ENCODE data around the gene HMGCS1.

The HMGCS1 gene

GRCh38 chr5:43258116-43258515, 55.1 kb downstream of the HMGCS1 start:
- H3K36me3 ChIP-seq (ENCODE audit: control insufficient read depth, insufficient read depth, low read length): no peaks in the 10 kb centered on the region
- H3K4me3 ChIP-seq (ENCODE audit: insufficient read depth, low read depth, low read length, poor library complexity, severe bottlenecking): no peak overlapping the region
- H3K27me3 ChIP-seq (replicated peaks; ENCODE audit: control insufficient read depth, insufficient read depth, low read length, poor library complexity, severe bottlenecking): no peaks in the 10 kb centered on the region
- no peaks in the 10 kb centered on the region for H3K9me3 ChIP-seq (ENCODE audit: control insufficient read depth, low read length)
- H3K27ac ChIP-seq (ENCODE audit: insufficient read depth, low read length, poor library complexity, severe bottlenecking): no peak overlapping the region
- DNase-seq: no peak
- H3K4me1 ChIP-seq (ENCODE audit: control insufficient read depth, insufficient read depth, low read length, poor library complexity, severe bottlenecking): no peaks in the 10 kb centered on the region

- no peaks in the 10 kb centered on the region for H3K27me3 ChIP-seq (replicated peaks; ENCODE audit: control insufficient read depth, insufficient read depth, low read length, poor library complexity, severe bottlenecking)
- no peaks in the 10 kb centered on the region for H3K36me3 ChIP-seq (ENCODE audit: control insufficient read depth, insufficient read depth, low read length)
- H3K27ac ChIP-seq (ENCODE audit: insufficient read depth, low read length, poor library complexity, severe bottlenecking): no peak overlapping the region
- H3K4me3 ChIP-seq (ENCODE audit: insufficient read depth, low read depth, low read length, poor library complexity, severe bottlenecking): no peak overlapping the region
- no peaks in the 10 kb centered on the region for H3K9me3 ChIP-seq (ENCODE audit: control insufficient read depth, low read length)
- H3K4me1 ChIP-seq (ENCODE audit: control insufficient read depth, insufficient read depth, low read length, poor library complexity, severe bottlenecking): no peaks in the 10 kb centered on the region
- DNase-seq: no peak
Measured at GRCh38 chr5:43256261-43256966, 56.8 kb downstream of the HMGCS1 start.

GRCh38 chr5:43255704-43256103, 57.5 kb downstream of the HMGCS1 start:
- Histone ChIP-seq H3K9me3 (ENCODE audit: control insufficient read depth, low read length) (no peaks in the 10 kb centered on the region), H3K4me3 (ENCODE audit: insufficient read depth, low read depth, low read length, poor library complexity, severe bottlenecking) (no peak overlapping the region)
- no peak for DNase-seq

GRCh38 chr5:43251754-43252153, 61.5 kb downstream of the HMGCS1 start:
- H3K27me3 ChIP-seq (replicated peaks; ENCODE audit: control insufficient read depth, insufficient read depth, low read length, poor library complexity, severe bottlenecking): no peaks in the 10 kb centered on the region
- no peak overlapping the region for H3K27ac ChIP-seq (ENCODE audit: insufficient read depth, low read length, poor library complexity, severe bottlenecking)
- no peaks in the 10 kb centered on the region for H3K9me3 ChIP-seq (ENCODE audit: control insufficient read depth, low read length)
- H3K36me3 ChIP-seq (ENCODE audit: control insufficient read depth, insufficient read depth, low read length): no peaks in the 10 kb centered on the region
- DNase-seq: no peak
- no peak overlapping the region for H3K4me3 ChIP-seq (ENCODE audit: insufficient read depth, low read depth, low read length, poor library complexity, severe bottlenecking)
- no peaks in the 10 kb centered on the region for H3K4me1 ChIP-seq (ENCODE audit: control insufficient read depth, insufficient read depth, low read length, poor library complexity, severe bottlenecking)

More at GRCh38 chr5:43255704-43256103, 57.5 kb downstream of the HMGCS1 start:
- H3K36me3 ChIP-seq (ENCODE audit: control insufficient read depth, insufficient read depth, low read length): no peaks in the 10 kb centered on the region
- no peak overlapping the region for H3K27ac ChIP-seq (ENCODE audit: insufficient read depth, low read length, poor library complexity, severe bottlenecking)
- no peaks in the 10 kb centered on the region for H3K4me1 ChIP-seq (ENCODE audit: control insufficient read depth, insufficient read depth, low read length, poor library complexity, severe bottlenecking)
- no peaks in the 10 kb centered on the region for H3K27me3 ChIP-seq (replicated peaks; ENCODE audit: control insufficient read depth, insufficient read depth, low read length, poor library complexity, severe bottlenecking)

- Histone ChIP-seq H3K9me3 (ENCODE audit: control insufficient read depth, low read length) (no peaks in the 10 kb centered on the region), H3K4me3 (ENCODE audit: insufficient read depth, low read depth, low read length, poor library complexity, severe bottlenecking) (no peak overlapping the region), H3K27me3 (replicated peaks; ENCODE audit: control insufficient read depth, insufficient read depth, low read length, poor library complexity, severe bottlenecking) (no peaks in the 10 kb centered on the region), H3K36me3 (ENCODE audit: control insufficient read depth, insufficient read depth, low read length) (no peaks in the 10 kb centered on the region), H3K4me1 (ENCODE audit: control insufficient read depth, insufficient read depth, low read length, poor library complexity, severe bottlenecking) (no peaks in the 10 kb centered on the region), H3K27ac (ENCODE audit: insufficient read depth, low read length, poor library complexity, severe bottlenecking) (no peak overlapping the region)
- no peak for DNase-seq
Measured at GRCh38 chr5:43245724-43246385, 67.4 kb downstream of the HMGCS1 start.

- H3K4me1 ChIP-seq (ENCODE audit: control insufficient read depth, insufficient read depth, low read length, poor library complexity, severe bottlenecking): no peaks in the 10 kb centered on the region
- H3K27me3 ChIP-seq (replicated peaks; ENCODE audit: control insufficient read depth, insufficient read depth, low read length, poor library complexity, severe bottlenecking): no peaks in the 10 kb centered on the region
- no peaks in the 10 kb centered on the region for H3K9me3 ChIP-seq (ENCODE audit: control insufficient read depth, low read length)
- no peak for DNase-seq
- no peak overlapping the region for H3K4me3 ChIP-seq (ENCODE audit: insufficient read depth, low read depth, low read length, poor library complexity, severe bottlenecking)
- H3K27ac ChIP-seq (ENCODE audit: insufficient read depth, low read length, poor library complexity, severe bottlenecking): no peak overlapping the region
- no peaks in the 10 kb centered on the region for H3K36me3 ChIP-seq (ENCODE audit: control insufficient read depth, insufficient read depth, low read length)
Measured at GRCh38 chr5:43244823-43245565, 68.2 kb downstream of the HMGCS1 start.

GRCh38 chr5:43243270-43243669, 69.9 kb downstream of the HMGCS1 start:
- H3K27ac ChIP-seq (ENCODE audit: insufficient read depth, low read length, poor library complexity, severe bottlenecking): no peak overlapping the region
- H3K4me3 ChIP-seq (ENCODE audit: insufficient read depth, low read depth, low read length, poor library complexity, severe bottlenecking): no peak overlapping the region
- H3K4me1 ChIP-seq (ENCODE audit: control insufficient read depth, insufficient read depth, low read length, poor library complexity, severe bottlenecking): no peaks in the 10 kb centered on the region
- no peaks in the 10 kb centered on the region for H3K36me3 ChIP-seq (ENCODE audit: control insufficient read depth, insufficient read depth, low read length)
- no peaks in the 10 kb centered on the region for H3K27me3 ChIP-seq (replicated peaks; ENCODE audit: control insufficient read depth, insufficient read depth, low read length, poor library complexity, severe bottlenecking)
- H3K9me3 ChIP-seq (ENCODE audit: control insufficient read depth, low read length): no peaks in the 10 kb centered on the region
- DNase-seq: no peak

GRCh38 chr5:43242196-43242595, 71.0 kb downstream of the HMGCS1 start:
- Histone ChIP-seq H3K4me3 (ENCODE audit: insufficient read depth, low read depth, low read length, poor library complexity, severe bottlenecking) (no peak overlapping the region), H3K27ac (ENCODE audit: insufficient read depth, low read length, poor library complexity, severe bottlenecking) (no peak overlapping the region), H3K9me3 (ENCODE audit: control insufficient read depth, low read length) (no peaks in the 10 kb centered on the region), H3K4me1 (ENCODE audit: control insufficient read depth, insufficient read depth, low read length, poor library complexity, severe bottlenecking) (no peaks in the 10 kb centered on the region), H3K36me3 (ENCODE audit: control insufficient read depth, insufficient read depth, low read length) (no peaks in the 10 kb centered on the region), H3K27me3 (replicated peaks; ENCODE audit: control insufficient read depth, insufficient read depth, low read length, poor library complexity, severe bottlenecking) (no peaks in the 10 kb centered on the region)
- no peak for DNase-seq
